ENCODE measurements around the gene MANSC1. TPM values are rescaled to one million over a fixed set of nuclear protein-coding genes. Genes with fewer than 3 reads are reported as not detected.

The MANSC1 gene
- total RNA-seq, 4 donors from 2014 or later = 11.5 to 34.6 (median 24.4) TPM

DNA sequence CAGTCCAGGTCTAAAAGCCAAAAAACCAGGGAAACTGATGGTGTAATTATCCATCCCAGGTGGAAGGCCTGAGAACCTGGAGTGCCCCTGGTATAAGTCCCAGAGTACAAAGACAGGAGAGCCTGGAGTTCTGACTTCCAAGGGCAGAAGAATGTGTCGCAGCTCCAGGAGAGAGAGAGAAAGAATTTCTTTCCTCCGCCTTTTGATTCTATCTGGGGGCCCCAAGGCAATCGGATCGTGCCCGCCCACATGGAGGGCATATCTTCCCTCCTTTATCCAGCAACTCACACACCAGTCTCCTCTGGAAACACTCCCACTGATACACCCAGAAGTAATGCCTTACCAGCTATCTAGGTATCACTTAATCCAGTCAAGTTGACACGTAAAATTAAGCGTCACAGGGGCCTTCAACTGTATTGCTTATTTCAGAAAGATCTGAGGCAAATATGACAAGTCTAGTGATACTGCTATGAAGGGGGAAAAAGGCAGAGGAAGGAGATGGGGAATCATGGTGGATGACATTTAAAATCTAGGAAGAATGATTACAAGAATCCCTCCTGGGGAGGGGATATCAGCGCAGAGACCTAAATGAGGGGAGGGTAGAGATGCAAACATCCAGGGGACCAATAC lies 52.7 kb downstream of the MANSC1 start:
- no peak for DNase-seq (ENCODE audit: low spot score in 2 of 2)
- WGBS = 72% methylated on average over 8 of the region's 8 CpGs
- H3K27ac ChIP-seq = no peak overlapping the region
- H3K4me1 ChIP-seq = no peaks in the 10 kb centered on the region
- no peak overlapping the region for H3K4me3 ChIP-seq
- H3K36me3 ChIP-seq = no peaks in the 10 kb centered on the region
- H3K9me3 ChIP-seq = no peaks in the 10 kb centered on the region
- TF ChIP-seq, protein P1, sequence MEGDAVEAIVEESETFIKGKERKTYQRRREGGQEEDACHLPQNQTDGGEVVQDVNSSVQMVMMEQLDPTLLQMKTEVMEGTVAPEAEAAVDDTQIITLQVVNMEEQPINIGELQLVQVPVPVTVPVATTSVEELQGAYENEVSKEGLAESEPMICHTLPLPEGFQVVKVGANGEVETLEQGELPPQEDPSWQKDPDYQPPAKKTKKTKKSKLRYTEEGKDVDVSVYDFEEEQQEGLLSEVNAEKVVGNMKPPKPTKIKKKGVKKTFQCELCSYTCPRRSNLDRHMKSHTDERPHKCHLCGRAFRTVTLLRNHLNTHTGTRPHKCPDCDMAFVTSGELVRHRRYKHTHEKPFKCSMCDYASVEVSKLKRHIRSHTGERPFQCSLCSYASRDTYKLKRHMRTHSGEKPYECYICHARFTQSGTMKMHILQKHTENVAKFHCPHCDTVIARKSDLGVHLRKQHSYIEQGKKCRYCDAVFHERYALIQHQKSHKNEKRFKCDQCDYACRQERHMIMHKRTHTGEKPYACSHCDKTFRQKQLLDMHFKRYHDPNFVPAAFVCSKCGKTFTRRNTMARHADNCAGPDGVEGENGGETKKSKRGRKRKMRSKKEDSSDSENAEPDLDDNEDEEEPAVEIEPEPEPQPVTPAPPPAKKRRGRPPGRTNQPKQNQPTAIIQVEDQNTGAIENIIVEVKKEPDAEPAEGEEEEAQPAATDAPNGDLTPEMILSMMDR (IDR thresholded peaks at IDR 0.05) = no peak
- no peak for TF ChIP-seq POLR2A (IDR thresholded peaks at IDR 0.05)
- TF ChIP-seq POLR2AphosphoS5 (IDR thresholded peaks at IDR 0.05) = no peak
- no peak for TF ChIP-seq EP300 (IDR thresholded peaks at IDR 0.05)
- no peaks in the 10 kb centered on the region for H3K27me3 ChIP-seq

DNA sequence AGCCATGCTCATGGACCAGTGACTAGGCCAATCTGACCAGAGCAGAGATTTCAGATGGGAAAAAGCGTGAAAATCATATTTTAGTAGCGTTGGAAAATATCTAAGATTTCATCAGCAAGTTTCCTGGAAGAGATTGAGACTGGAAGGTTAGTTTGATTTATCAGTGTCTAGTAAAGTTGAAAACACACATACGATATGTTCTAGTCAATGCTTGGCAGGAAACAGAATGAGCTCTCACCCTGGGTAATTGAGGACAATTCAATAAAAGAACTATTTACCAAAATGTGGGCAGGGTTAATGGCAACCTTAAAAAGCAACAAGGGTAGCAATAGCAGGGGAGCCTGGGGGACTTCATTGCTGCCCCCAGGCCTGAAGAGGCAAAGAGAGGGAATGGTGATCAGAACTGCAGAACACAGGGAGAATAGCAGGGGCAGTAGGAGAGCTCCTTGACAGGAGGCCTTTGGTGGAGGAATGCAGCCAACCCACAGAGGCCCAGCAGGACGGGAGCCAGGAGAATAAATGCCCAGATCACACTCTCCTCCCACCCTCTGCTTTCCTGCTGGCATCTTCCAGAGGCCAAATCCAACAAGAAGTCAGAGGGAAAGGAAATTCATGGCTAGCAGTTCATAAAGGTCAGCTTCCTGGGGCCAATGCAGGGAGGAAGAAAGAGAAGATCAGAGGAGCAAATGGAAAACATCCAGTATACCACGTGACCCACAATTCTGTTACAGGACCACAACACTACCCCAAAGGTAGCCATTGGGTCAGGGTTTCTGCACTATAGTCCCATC lies 55.6 kb downstream of the MANSC1 start:
- no peaks in the 10 kb centered on the region for H3K36me3 ChIP-seq
- H3K27me3 ChIP-seq = no peaks in the 10 kb centered on the region
- H3K27ac ChIP-seq = no peak overlapping the region
- no peaks in the 10 kb centered on the region for H3K9me3 ChIP-seq
- 75% methylated on average over 5 of the region's 5 CpGs for WGBS
- TF ChIP-seq EP300 (IDR thresholded peaks at IDR 0.05) (no peak), POLR2A (IDR thresholded peaks at IDR 0.05) (no peak), POLR2AphosphoS5 (IDR thresholded peaks at IDR 0.05) (no peak)
- TF ChIP-seq, protein P1 (IDR thresholded peaks at IDR 0.05) = no peak
- DNase-seq (ENCODE audit: low spot score in 2 of 2) = no peak
- no peak overlapping the region for H3K4me3 ChIP-seq
- no peaks in the 10 kb centered on the region for H3K4me1 ChIP-seq

DNA sequence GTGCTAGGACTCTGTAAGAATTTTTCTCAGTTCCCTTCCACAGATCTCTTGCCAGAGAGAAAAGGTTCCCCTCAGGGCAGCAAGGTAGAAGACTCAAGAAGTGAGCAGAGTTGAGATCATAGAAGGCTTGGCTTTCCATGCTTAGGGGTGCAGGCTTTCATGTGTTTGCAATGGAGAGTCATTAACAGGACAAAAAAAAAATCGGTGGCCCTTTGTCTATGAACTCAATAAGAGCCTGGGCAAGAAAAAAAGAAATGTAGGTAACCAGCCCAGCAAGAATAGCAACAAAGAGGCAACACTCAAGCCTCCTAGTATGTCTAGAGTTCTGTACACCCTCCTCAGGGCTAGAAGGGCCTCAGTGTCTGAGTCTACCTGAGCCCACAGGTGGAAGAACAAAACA lies 59.8 kb downstream of the MANSC1 start:
- H3K27me3 ChIP-seq = no peaks in the 10 kb centered on the region
- 57% methylated on average over 1 of the region's 1 CpG for WGBS
- DNase-seq (ENCODE audit: low spot score in 2 of 2) = no peak
- TF ChIP-seq POLR2AphosphoS5 (IDR thresholded peaks at IDR 0.05) = no peak
- no peak for TF ChIP-seq POLR2A (IDR thresholded peaks at IDR 0.05)
- TF ChIP-seq, protein P1 (IDR thresholded peaks at IDR 0.05) = no peak
- TF ChIP-seq EP300 (IDR thresholded peaks at IDR 0.05) = no peak
- no peak overlapping the region for H3K4me3 ChIP-seq
- no peaks in the 10 kb centered on the region for H3K9me3 ChIP-seq
- H3K36me3 ChIP-seq = no peaks in the 10 kb centered on the region
- H3K27ac ChIP-seq = no peak overlapping the region
- H3K4me1 ChIP-seq = no peaks in the 10 kb centered on the region

DNA sequence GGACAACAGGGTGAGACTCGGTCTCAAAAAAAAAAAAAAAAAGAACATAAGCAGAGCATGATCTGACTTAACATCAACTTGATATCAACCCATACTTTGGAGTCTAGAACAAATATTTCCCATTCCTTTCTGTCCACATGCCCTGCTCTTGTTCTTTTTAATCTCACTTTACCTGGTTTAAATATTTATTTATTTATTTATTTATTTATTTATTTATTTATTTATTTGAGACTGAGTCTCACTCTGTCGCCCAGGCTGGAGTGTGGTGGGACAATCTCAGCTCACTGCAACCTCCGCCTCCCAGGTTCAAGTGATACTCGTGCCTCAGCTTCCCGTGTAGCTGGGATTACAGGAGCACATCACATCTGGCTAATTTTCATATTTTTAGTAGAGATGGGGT lies 63.6 kb downstream of the MANSC1 start:
- H3K4me1 ChIP-seq = peaks cover 20% of the 10 kb centered on the region
- no peak for DNase-seq (ENCODE audit: low spot score in 2 of 2)
- no peaks in the 10 kb centered on the region for H3K9me3 ChIP-seq
- H3K4me3 ChIP-seq = no peak overlapping the region
- WGBS = 92% methylated on average over 5 of the region's 5 CpGs
- H3K36me3 ChIP-seq = no peaks in the 10 kb centered on the region
- H3K27ac ChIP-seq = no peak overlapping the region
- H3K27me3 ChIP-seq = no peaks in the 10 kb centered on the region
- TF ChIP-seq POLR2AphosphoS5 (IDR thresholded peaks at IDR 0.05) = no peak
- no peak for TF ChIP-seq POLR2A (IDR thresholded peaks at IDR 0.05)
- TF ChIP-seq, protein P1 (IDR thresholded peaks at IDR 0.05) = no peak
- TF ChIP-seq EP300 (IDR thresholded peaks at IDR 0.05) = no peak

DNA sequence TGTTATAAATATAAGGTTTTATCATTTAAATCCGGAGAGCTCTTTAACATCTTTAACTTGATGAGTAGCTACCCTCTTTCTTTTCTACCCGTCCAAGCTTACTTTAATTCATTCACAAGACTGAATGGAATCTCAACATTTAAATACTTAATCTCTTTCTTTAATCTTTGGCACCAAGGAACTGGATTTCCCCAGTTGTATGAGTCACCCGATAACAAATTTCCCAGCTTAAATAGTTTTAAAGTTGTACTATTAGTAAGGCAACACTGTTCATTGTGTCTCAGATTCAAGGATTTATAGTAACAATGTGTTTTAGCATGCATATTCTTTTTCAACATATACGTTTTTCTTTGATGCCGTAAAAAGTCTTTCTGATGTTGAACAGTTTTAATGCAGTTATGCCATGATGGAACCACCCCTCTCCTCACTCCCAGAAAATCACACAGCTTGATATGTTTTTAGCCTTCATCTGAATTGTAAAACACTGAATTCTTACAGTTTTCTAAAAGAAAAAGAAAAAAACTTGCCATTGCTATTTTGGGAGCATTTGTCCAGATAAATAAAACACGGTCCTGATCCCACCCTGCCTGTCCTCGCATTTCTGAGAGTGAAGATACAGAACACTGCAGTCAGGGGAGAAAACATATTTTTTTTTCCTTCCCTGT lies 67.1 kb downstream of the MANSC1 start:
- Histone ChIP-seq H3K9me3 (no peaks in the 10 kb centered on the region), H3K4me1 (peaks cover 20% of the 10 kb centered on the region), H3K27ac (no peak overlapping the region), H3K4me3 (no peak overlapping the region), H3K36me3 (no peaks in the 10 kb centered on the region), H3K27me3 (no peaks in the 10 kb centered on the region)
- 42% methylated on average over 7 of the region's 7 CpGs for WGBS
- TF ChIP-seq POLR2A (IDR thresholded peaks at IDR 0.05) (no peak), POLR2AphosphoS5 (IDR thresholded peaks at IDR 0.05) (no peak), EP300 (IDR thresholded peaks at IDR 0.05) (no peak)
- TF ChIP-seq, protein P1 (IDR thresholded peaks at IDR 0.05) = no peak
- DNase-seq (ENCODE audit: low spot score in 2 of 2) = no peak
